Smooth muscle cell (in vitro differentiated cells): ENCODE results near the gene ARRDC4. TPM values are rescaled to one million over a fixed set of nuclear protein-coding genes. Genes with fewer than 3 reads are reported as not detected.

Experiments used
- DNase-seq: peaks from one replicate; lab custom pipeline; 2025; ENCODE audit not compliant: unreplicated experiment; lab: John Stamatoyannopoulos, UW
- H2AFZ ChIP-seq: fragments of 200-600 bp; sonication (generic); 2 replicates; pipeline ENCODE4 v1.6.0; 2016; ENCODE audit warnings: antibody characterized with exemption, low read depth, mild to moderate bottlenecking
- H3F3A ChIP-seq: fragments of 200-600 bp; sonication (generic); 2 replicates; pipeline ENCODE4 v1.6.0; 2017; ENCODE audit warnings: antibody characterized with exemption, low read depth
- H3K27ac ChIP-seq: fragments of 200-600 bp; sonication (generic); 2 replicates; pipeline ENCODE4 v1.5.1; 2016; ENCODE audit warnings: low read depth, mild to moderate bottlenecking
- H3K27me3 ChIP-seq: fragments of 200-600 bp; sonication (generic); 2 replicates; pipeline ENCODE4 v1.6.1; 2016; ENCODE audit warnings: low read depth, mild to moderate bottlenecking
- H3K36me3 ChIP-seq: fragments of 200-600 bp; sonication (generic); 2 replicates; pipeline ENCODE4 v1.5.1; 2016; ENCODE audit warnings: low read depth
- H3K4me1 ChIP-seq: fragments of 200-600 bp; sonication (generic); 2 replicates; pipeline ENCODE4 v1.5.1; 2016; ENCODE audit warnings: low read depth
- H3K4me2 ChIP-seq: fragments of 200-600 bp; sonication (generic); 2 replicates; pipeline ENCODE4 v1.6.0; 2016; ENCODE audit warnings: mild to moderate bottlenecking
- H3K4me3 ChIP-seq: fragments of 200-600 bp; sonication (generic); 2 replicates; pipeline ENCODE4 v1.5.1; 2016; ENCODE audit warnings: mild to moderate bottlenecking
- H3K79me2 ChIP-seq: fragments of 200-600 bp; sonication (generic); 2 replicates; pipeline ENCODE4 v1.6.0; 2016; ENCODE audit warnings: low read depth, mild to moderate bottlenecking
- H3K9ac ChIP-seq: fragments of 200-600 bp; sonication (generic); 2 replicates; pipeline ENCODE4 v1.6.0; 2016; ENCODE audit warnings: low read depth
- H3K9me3 ChIP-seq: fragments of 200-600 bp; sonication (generic); replicated peaks from 2 replicates; pipeline ENCODE4 v1.5.1; 2016; ENCODE audit warnings: low read depth
- H4K20me1 ChIP-seq: fragments of 200-600 bp; sonication (generic); 2 replicates; pipeline ENCODE4 v1.6.0; 2016; ENCODE audit warnings: low read depth
- WGBS: methylation state at CpG from one replicate; pipeline ENCODE4 v1.1.7; 2016; ENCODE audit warnings: low lambda C conversion rate; 5-methylcytosine and 5-hydroxymethylcytosine counted together
- polyA plus RNA-seq: library from polyadenylated mRNA; unstranded; fragments of >200 nt; fragmentation: Nextera tagmentation; extraction: Ambion mirVana; gene quantifications from 2 replicates; pipeline ENCODE4 v1.2.1, GENCODE V29; 2016
- total RNA-seq: library from RNA; depleted of rRNA; stranded (reverse); fragments of >200 nt; gene quantifications from 2 replicates; pipeline ENCODE4 v1.2.3, GENCODE V29; 2014
- TF ChIP-seq, protein P1 (sequence below): fragments of 200-600 bp; sonication (generic); IDR thresholded peaks from 2 replicates; pipeline ENCODE4 v1.5.1; 2017; ENCODE audit warnings: borderline replicate concordance, mild to moderate bottlenecking, antibody characterized with exemption; ENCODE audit not compliant: insufficient read depth, poor library complexity, severe bottlenecking

ARRDC4 gene
- total and polyA plus RNA-seq, 2 experiments from 2014 or later = 26.9 to 114 TPM

DNA sequence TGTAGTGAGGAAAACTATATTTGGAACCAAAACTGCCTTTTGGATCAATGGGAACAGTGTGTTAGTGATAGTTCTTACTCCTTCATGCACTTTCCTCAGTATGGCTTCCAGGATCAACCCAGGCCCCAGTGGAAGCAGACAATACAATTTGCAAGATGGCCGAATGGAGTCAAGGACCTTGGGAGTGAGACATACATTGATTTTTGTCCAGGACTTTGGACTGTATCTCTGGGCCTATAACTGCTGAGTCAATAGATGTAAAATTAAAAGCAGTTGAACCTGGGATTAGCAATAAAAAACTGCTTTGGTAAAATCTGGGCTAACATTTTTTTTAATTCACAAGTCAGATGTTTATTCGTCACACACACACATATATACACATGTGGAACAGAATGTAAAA is 1.8 kb downstream of the ARRDC4 start:
- H3K36me3 ChIP-seq = no peaks in the 10 kb centered on the region
- peaks cover 44% of the 10 kb centered on the region for H3K79me2 ChIP-seq
- peaks cover 16% of the 10 kb centered on the region for H3K4me1 ChIP-seq
- no peak overlapping the region for H3K9ac ChIP-seq
- TF ChIP-seq, protein P1, sequence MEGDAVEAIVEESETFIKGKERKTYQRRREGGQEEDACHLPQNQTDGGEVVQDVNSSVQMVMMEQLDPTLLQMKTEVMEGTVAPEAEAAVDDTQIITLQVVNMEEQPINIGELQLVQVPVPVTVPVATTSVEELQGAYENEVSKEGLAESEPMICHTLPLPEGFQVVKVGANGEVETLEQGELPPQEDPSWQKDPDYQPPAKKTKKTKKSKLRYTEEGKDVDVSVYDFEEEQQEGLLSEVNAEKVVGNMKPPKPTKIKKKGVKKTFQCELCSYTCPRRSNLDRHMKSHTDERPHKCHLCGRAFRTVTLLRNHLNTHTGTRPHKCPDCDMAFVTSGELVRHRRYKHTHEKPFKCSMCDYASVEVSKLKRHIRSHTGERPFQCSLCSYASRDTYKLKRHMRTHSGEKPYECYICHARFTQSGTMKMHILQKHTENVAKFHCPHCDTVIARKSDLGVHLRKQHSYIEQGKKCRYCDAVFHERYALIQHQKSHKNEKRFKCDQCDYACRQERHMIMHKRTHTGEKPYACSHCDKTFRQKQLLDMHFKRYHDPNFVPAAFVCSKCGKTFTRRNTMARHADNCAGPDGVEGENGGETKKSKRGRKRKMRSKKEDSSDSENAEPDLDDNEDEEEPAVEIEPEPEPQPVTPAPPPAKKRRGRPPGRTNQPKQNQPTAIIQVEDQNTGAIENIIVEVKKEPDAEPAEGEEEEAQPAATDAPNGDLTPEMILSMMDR = no peak
- no peak overlapping the region for H3K27ac ChIP-seq
- H3K9me3 ChIP-seq = no peaks in the 10 kb centered on the region
- no peak overlapping the region for H2AFZ ChIP-seq
- H3K4me3 ChIP-seq = peak overlapping the region; percentile 87
- H3K27me3 ChIP-seq = no peaks in the 10 kb centered on the region
- WGBS = 98% methylated on average over 2 of the region's 2 CpGs
- H3K4me2 ChIP-seq = peak overlapping the region; percentile 96
- peaks cover 5% of the 10 kb centered on the region for H3F3A ChIP-seq
- peaks cover 63% of the 10 kb centered on the region for H4K20me1 ChIP-seq
- no peak for DNase-seq

DNA sequence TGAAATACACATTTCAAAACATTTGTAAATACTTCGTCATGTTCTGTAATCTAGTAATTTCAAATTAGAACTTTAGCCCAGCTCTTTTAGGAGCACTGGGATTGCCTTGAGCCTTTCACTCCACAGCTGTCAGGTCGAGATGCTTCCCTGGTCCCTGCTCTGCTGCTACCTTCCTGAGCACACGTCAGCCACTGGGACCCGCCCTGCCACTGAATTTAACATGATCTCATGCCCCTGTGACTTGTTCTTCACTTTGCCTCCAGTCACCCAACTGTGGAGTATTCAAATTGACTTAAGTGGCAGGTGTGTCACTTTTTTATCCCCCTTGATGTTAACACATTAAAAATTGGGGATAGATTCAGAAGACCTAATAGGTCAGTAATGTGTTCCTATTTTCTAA is 3.3 kb downstream of the ARRDC4 start:
- Histone ChIP-seq H3K4me1 (peaks cover 16% of the 10 kb centered on the region), H3F3A (peaks cover 5% of the 10 kb centered on the region), H3K27ac (peak overlapping the region; percentile 45), H3K36me3 (peaks cover under 1% of the 10 kb centered on the region), H3K4me3 (no peak overlapping the region), H3K79me2 (peaks cover 44% of the 10 kb centered on the region), H3K9ac (peak overlapping the region; percentile 25), H4K20me1 (peaks cover 76% of the 10 kb centered on the region), H3K4me2 (peak overlapping the region; percentile 96), H3K27me3 (no peaks in the 10 kb centered on the region), H2AFZ (no peak overlapping the region), H3K9me3 (no peaks in the 10 kb centered on the region)
- TF ChIP-seq, protein P1 = no peak
- DNase-seq = no peak
- WGBS = 65% methylated on average over 4 of the region's 4 CpGs

DNA sequence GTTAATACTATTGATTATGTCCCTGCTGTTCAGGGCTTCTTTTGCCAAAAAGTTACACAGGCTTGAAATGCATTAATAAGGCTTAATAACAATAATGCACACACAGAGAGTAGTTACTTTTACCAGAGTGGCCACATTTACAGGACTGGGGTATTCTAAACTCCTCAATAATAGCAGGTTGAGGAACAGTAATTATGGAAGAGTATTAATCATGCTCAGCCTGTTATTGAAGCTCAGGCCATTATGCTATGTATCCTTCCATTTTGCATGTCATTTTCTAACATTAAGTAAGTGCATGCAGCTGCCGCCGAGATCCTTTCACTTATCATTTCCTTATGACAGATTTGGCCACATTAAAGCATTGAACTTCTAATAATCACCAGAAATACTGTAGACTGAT is 5.7 kb downstream of the ARRDC4 start:
- Histone ChIP-seq H4K20me1 (peaks cover 86% of the 10 kb centered on the region), H3K4me3 (no peak overlapping the region), H3K9ac (no peak overlapping the region), H2AFZ (no peak overlapping the region), H3K79me2 (peaks cover 37% of the 10 kb centered on the region), H3K4me1 (peaks cover 10% of the 10 kb centered on the region), H3F3A (no peaks in the 10 kb centered on the region), H3K36me3 (peaks cover 25% of the 10 kb centered on the region), H3K27me3 (no peaks in the 10 kb centered on the region), H3K4me2 (peak overlapping the region; percentile 10), H3K9me3 (no peaks in the 10 kb centered on the region), H3K27ac (no peak overlapping the region)
- TF ChIP-seq, protein P1 = no peak
- WGBS = 77% methylated on average over 2 of the region's 2 CpGs
- no peak for DNase-seq

DNA sequence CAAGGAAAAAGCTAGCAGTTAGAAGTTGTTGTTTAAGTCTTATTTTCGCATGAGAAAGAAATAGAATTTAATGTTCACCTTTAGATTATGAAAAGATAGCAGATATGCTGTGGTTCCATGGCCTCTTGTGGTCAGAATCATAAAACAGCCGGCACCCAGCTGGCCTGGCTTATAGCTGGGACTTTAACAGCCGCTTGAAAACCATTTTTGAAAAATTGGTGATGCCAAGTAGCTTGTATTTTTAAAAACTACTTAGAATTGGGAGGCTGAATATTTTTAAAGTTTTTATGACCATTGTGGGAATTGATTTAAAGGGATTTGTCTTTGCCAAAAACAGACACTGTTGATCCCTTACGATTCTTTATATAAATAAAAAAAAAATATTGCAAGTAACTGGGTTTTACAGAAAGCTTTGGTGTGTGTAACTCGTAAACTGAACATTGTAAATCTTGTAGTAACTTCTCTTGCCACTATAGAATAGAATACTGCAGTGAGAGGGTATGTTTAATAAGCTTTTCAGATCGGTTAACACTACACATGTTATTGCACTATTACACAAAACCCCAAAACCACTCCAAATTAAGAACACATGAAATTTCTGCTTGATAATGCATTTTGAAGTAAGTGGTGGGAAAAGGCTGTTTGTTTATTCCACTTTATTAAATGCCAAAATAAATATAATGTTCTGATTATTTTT is 6.6 kb downstream of the ARRDC4 start:
- Histone ChIP-seq H3K27ac (no peak overlapping the region), H2AFZ (no peak overlapping the region), H3K36me3 (peaks cover 33% of the 10 kb centered on the region), H3F3A (no peaks in the 10 kb centered on the region), H4K20me1 (peaks cover 82% of the 10 kb centered on the region), H3K4me1 (peaks cover 6% of the 10 kb centered on the region), H3K79me2 (peaks cover 28% of the 10 kb centered on the region), H3K4me3 (no peak overlapping the region), H3K9ac (no peak overlapping the region), H3K4me2 (peak overlapping the region; percentile 10), H3K27me3 (no peaks in the 10 kb centered on the region), H3K9me3 (no peaks in the 10 kb centered on the region)
- TF ChIP-seq, protein P1 = no peak
- WGBS = 72% methylated on average over 6 of the region's 6 CpGs
- DNase-seq = no peak
